Testis (tissue), 3 donors: ENCODE results near the gene RIPK3. TPM values are rescaled to one million over a fixed set of nuclear protein-coding genes. Genes with fewer than 3 reads are reported as not detected.

Source experiments
- DNase-seq: peaks from one replicate; pipeline ENCODE4 v3.0.0-alpha.2; 2019
- H3K27ac ChIP-seq, 2 donors: fragments of 200-600 bp; sonication (generic); one replicate each; pipeline ENCODE4 v1.5.1; 2019
- H3K27me3 ChIP-seq: fragments of 200-600 bp; sonication (generic); one replicate; pipeline ENCODE4 v1.5.1; 2019
- H3K36me3 ChIP-seq: fragments of 200-600 bp; sonication (generic); one replicate; pipeline ENCODE4 v1.5.1; 2017; ENCODE audit warnings: low read depth; ENCODE audit errors: missing control alignments
- H3K4me1 ChIP-seq: fragments of 200-600 bp; sonication (generic); one replicate; pipeline ENCODE4 v1.5.1; 2019
- H3K4me3 ChIP-seq, 2 donors: fragments of 200-600 bp; sonication (generic); one replicate each; pipeline ENCODE4 v1.5.1; 2017 to 2019
- H3K9me3 ChIP-seq: fragments of 200-600 bp; sonication (generic); one replicate; pipeline ENCODE4 v1.5.1; 2017
- CTCF ChIP-seq, 3 experiments: fragments of 450-650 bp in 2 of 3; fragments of 200-600 bp in 1 of 3; sonication (generic) in 1 of 3; IDR thresholded peaks; one replicate each; pipeline ENCODE4 v1.5.1; 2016 to 2019; ENCODE audit warnings: antibody characterized with exemption in 3 of 3, mild to moderate bottlenecking in 2 of 3, moderate library complexity in 1 of 3
- POLR2A ChIP-seq: fragments of 450-650 bp; IDR thresholded peaks from one replicate; pipeline ENCODE4 v1.6.1; 2017; ENCODE audit warnings: antibody characterized with exemption, mild to moderate bottlenecking, moderate library complexity
- WGBS, 2 donors: methylation state at CpG; one replicate each; pipeline ENCODE4 v1.1.5; 2018; 5-methylcytosine and 5-hydroxymethylcytosine counted together
- intact Hi-C: fragments of 100-400 bp; cut with DNase I; formaldehyde crosslinking; loops from one replicate; pipeline ENCODE4 v1.15.1; 2023; ENCODE audit warnings: low total_unique reads
- polyA plus RNA-seq: library from polyadenylated mRNA; stranded (reverse); fragments of 350-450 nt; fragmentation: Illumina TruSeq; extraction: RNeasy Lipid Tissue Mini Kit (QIAGEN cat#74804); gene quantifications from one replicate; pipeline ENCODE4 v1.2.3, GENCODE V29; 2014; ENCODE audit warnings: low read depth, low replicate concordance; ENCODE audit not compliant: insufficient read depth
- total RNA-seq, 2 donors: library from RNA; depleted of rRNA; stranded (reverse); fragments of >200 nt; gene quantifications; one replicate each; pipeline ENCODE4 v1.2.3, GENCODE V29; 2016

RIPK3 gene
- total and polyA plus RNA-seq, 3 donors from 2014 or later, result 2.8 to 11.3 (median 3.2) TPM

- 86 to 88% methylated on average over 7 of the region's 7 CpGs for WGBS, 2 donors
- no peak overlapping the region for H3K27ac ChIP-seq
- no peak overlapping the region for H3K4me3 ChIP-seq
- H3K36me3 ChIP-seq, result no peaks in the 10 kb centered on the region
- intact Hi-C loops, result no loop called here
- peaks cover 15% of the 10 kb centered on the region for H3K4me1 ChIP-seq
- no peaks in the 10 kb centered on the region for H3K27me3 ChIP-seq
- no peak for DNase-seq
- no peak for TF ChIP-seq CTCF (IDR thresholded peaks at IDR 0.05)
- TF ChIP-seq POLR2A, result no peak
- no peaks in the 10 kb centered on the region for H3K9me3 ChIP-seq
Observed at GRCh38 chr14:24308342-24309124, 31.3 kb downstream of the RIPK3 start.

GRCh38 chr14:24307575-24308341, 32.0 kb downstream of the RIPK3 start, which contains the start of gene CIDEB:
CIDEB (minus strand) TSS chr14:24307977; CDS start chr14:24307858, 119 bp downstream.
- WGBS, 2 donors, result 61 to 63% methylated on average over 6 of the region's 6 CpGs
- Histone ChIP-seq H3K36me3 (no peaks in the 10 kb centered on the region), H3K4me1 (peaks cover 15% of the 10 kb centered on the region), H3K27ac (no peak within 1 kb of the TSS), H3K27me3 (no peaks in the 10 kb centered on the region), H3K4me3 (no peak within 1 kb of the TSS), H3K9me3 (no peaks in the 10 kb centered on the region)
- TF ChIP-seq POLR2A (no peak), CTCF (IDR thresholded peaks at IDR 0.05) (peak; percentile 61 to 91 (median 80))
- peak; percentile 73 for DNase-seq
- intact Hi-C loops, result no loop called here

GRCh38 chr14:24307156-24307574, 32.6 kb downstream of the RIPK3 start:
- no peak overlapping the region for H3K27ac ChIP-seq

GRCh38 chr14:24304019-24304387, 35.8 kb downstream of the RIPK3 start:
- Histone ChIP-seq H3K4me1 (peaks cover 6% of the 10 kb centered on the region), H3K9me3 (no peaks in the 10 kb centered on the region), H3K4me3 (no peak overlapping the region), H3K27me3 (no peaks in the 10 kb centered on the region), H3K27ac (no peak overlapping the region), H3K36me3 (no peaks in the 10 kb centered on the region)
- intact Hi-C loops, result loop anchor here (5.0 kb wide), 1 partner anchor 62 kb away; the partner anchor contains the start of gene TINF2
- no peak for TF ChIP-seq POLR2A
- TF ChIP-seq CTCF (IDR thresholded peaks at IDR 0.05), result no peak
- DNase-seq, result no peak
- WGBS, 2 donors, result 92 to 96% methylated on average over 10 to 11 of the region's 11 CpGs

More at GRCh38 chr14:24307156-24307574, 32.6 kb downstream of the RIPK3 start:
- Histone ChIP-seq H3K27me3 (no peaks in the 10 kb centered on the region), H3K36me3 (no peaks in the 10 kb centered on the region), H3K4me3 (no peak overlapping the region), H3K4me1 (peaks cover 15% of the 10 kb centered on the region), H3K9me3 (no peaks in the 10 kb centered on the region)
- no peak for DNase-seq
- no peak for TF ChIP-seq CTCF (IDR thresholded peaks at IDR 0.05)
- TF ChIP-seq POLR2A, result no peak
- WGBS, 2 donors, result 84 to 87% methylated on average over 10 to 11 of the region's 11 CpGs
- intact Hi-C loops, result no loop called here
